Astrocyte (in vitro differentiated cells and primary cell): ENCODE results near the gene KRTAP1-3.
"Not testable (repeated sequence)": the region's sequence is repeated elsewhere in the genome, so short reads cannot be mapped to it uniquely, and the experiment has no call there.

Experiments
- EZH2 ChIP-seq: IDR thresholded peaks from 2 replicates; pipeline ENCODE4 v1.6.1; 2012; ENCODE audit warnings: mild to moderate bottlenecking, low read length, inconsistent platforms; ENCODE audit not compliant: insufficient read depth
- TF ChIP-seq, protein P1 (sequence below): IDR thresholded peaks from 2 replicates; pipeline ENCODE4 v1.5.1; 2011; ENCODE audit warnings: low read depth, mild to moderate bottlenecking, inconsistent platforms, low read length, moderate library complexity; ENCODE audit not compliant: insufficient read depth

DNA sequence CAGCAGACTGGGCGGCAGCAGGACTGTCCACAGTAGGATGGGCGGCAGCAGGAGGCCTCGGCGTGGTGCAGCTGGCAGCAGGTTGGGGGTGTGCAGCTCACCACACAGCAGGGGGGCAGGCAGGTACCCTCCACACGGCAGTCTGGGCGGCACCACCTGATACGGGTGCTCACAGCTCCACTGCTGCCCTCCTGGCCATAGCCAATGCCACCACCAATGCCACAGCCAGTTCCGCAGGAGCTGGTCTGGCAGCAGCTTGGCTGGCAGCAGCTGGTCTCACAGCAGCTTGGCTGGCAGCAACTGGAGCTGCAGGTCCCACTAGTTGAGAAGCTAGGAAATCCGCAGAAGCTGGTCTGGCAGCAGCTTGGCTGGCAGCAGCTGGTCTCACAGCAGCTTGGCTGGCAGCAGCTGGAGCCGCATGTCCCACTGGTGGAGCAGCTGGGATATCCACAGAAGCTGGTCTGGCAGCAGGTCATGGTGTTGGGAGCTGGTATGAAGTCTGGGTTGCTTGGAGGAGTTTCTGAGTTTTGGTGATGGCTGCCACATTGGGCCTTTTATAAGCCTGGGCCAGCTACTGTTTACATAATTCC is at the start of gene KRTAP1-3:
- TF ChIP-seq, protein P1, sequence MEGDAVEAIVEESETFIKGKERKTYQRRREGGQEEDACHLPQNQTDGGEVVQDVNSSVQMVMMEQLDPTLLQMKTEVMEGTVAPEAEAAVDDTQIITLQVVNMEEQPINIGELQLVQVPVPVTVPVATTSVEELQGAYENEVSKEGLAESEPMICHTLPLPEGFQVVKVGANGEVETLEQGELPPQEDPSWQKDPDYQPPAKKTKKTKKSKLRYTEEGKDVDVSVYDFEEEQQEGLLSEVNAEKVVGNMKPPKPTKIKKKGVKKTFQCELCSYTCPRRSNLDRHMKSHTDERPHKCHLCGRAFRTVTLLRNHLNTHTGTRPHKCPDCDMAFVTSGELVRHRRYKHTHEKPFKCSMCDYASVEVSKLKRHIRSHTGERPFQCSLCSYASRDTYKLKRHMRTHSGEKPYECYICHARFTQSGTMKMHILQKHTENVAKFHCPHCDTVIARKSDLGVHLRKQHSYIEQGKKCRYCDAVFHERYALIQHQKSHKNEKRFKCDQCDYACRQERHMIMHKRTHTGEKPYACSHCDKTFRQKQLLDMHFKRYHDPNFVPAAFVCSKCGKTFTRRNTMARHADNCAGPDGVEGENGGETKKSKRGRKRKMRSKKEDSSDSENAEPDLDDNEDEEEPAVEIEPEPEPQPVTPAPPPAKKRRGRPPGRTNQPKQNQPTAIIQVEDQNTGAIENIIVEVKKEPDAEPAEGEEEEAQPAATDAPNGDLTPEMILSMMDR = not testable (repeated sequence)
- TF ChIP-seq EZH2 = not testable (repeated sequence)
